Activated CD4-positive, alpha-beta T cell treated with anti-CD3 and anti-CD28 coated beads for 48 hours (primary cell): ENCODE measurements around the gene CLDN6.

ENCODE experiments used
- DNase-seq: peaks from one replicate; pipeline ENCODE4 v3.0.0-alpha.2; 2020

CLDN6 gene

GRCh38 chr16:3051009-3051408, 33.0 kb upstream of the CLDN6 start:
- DNase-seq, result no peak

- DNase-seq, result no peak
These were observed 32.5 kb upstream of the CLDN6 start for GRCh38 chr16:3050487-3050886.

GRCh38 chr16:3049921-3050481, 32.0 kb upstream of the CLDN6 start:
- no peak for DNase-seq

- DNase-seq, result no peak
These were observed 29.4 kb upstream of the CLDN6 start for GRCh38 chr16:3047387-3047720.

GRCh38 chr16:3046641-3047386, 28.8 kb upstream of the CLDN6 start:
- DNase-seq, result no peak

GRCh38 chr16:3045758-3046640, 28.0 kb upstream of the CLDN6 start, which contains the start of gene MMP25:
Gene MMP25 (plus strand): TSS chr16:3046561. CDS start chr16:3046918, 357 bp downstream.
- DNase-seq, result no peak

GRCh38 chr16:3044708-3045107, 26.7 kb upstream of the CLDN6 start:
- DNase-seq, result no peak

- DNase-seq, result no peak
These were observed 24.4 kb upstream of the CLDN6 start for GRCh38 chr16:3042376-3042775.

- DNase-seq, result no peak
These were observed 20.9 kb upstream of the CLDN6 start for GRCh38 chr16:3038896-3039295.

GRCh38 chr16:3038256-3038655, 20.3 kb upstream of the CLDN6 start:
- no peak for DNase-seq

- DNase-seq, result no peak
These were observed 18.8 kb upstream of the CLDN6 start, which contains the start of gene BICDL2 for GRCh38 chr16:3036726-3037315. Gene BICDL2 (minus strand): TSS chr16:3036944. CDS start chr16:3035496, 1,448 bp downstream.

GRCh38 chr16:3035972-3036725, 18.2 kb upstream of the CLDN6 start:
- DNase-seq, result no peak

- DNase-seq, result no peak
These were observed 17.4 kb upstream of the CLDN6 start for GRCh38 chr16:3035289-3035971.

GRCh38 chr16:3032624-3033023, 14.6 kb upstream of the CLDN6 start:
- no peak for DNase-seq

- DNase-seq, result no peak
These were observed 12.5 kb upstream of the CLDN6 start for GRCh38 chr16:3030222-3031212.

GRCh38 chr16:3029491-3030221, 11.7 kb upstream of the CLDN6 start:
- peak; percentile 69 for DNase-seq

GRCh38 chr16:3028716-3029319, 10.8 kb upstream of the CLDN6 start:
- no peak for DNase-seq

- peak; percentile 92 for DNase-seq
These were observed 10.2 kb upstream of the CLDN6 start for GRCh38 chr16:3027983-3028715.

- DNase-seq, result no peak
These were observed 9.5 kb upstream of the CLDN6 start for GRCh38 chr16:3027489-3027795.
